ENCODE results near the gene CIP2A. TPM values are rescaled to one million over a fixed set of nuclear protein-coding genes. Genes with fewer than 3 reads are reported as not detected.
A peak's percentile ranks its signal among the peaks of the same experiment; 100 is the strongest.

Gene CIP2A
- total and polyA plus RNA-seq, 2 of the 8 experiments (the other 6 are each of a cell fraction or from before 2014, with no cell fraction given), result 11.9 to 38.0 TPM

DNA sequence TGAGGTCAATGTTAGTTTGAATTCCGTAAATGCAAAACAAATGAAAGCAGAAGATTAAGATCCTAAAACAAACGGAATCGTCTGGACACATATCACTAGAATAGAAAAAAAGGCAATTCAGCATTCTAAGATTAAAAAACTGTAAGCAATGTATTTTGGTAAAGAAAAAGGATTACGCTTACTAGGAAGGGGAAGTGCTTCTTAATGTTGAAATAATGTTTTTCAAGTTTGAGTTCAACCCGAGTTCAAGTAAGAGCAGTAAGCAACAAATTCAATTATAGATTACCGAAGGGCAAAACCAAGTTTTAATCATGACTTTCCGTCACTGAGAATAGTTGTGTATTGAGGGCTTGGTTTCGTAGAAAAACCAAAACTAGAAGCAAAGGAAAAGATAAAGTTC, 637 bp downstream of the CIP2A start:
- 2% methylated on average over 8 of the region's 8 CpGs; no CpG with 5 or more reads in 1 of the 2 experiments for WGBS, 2 experiments (ENCODE audit: extremely low coverage in 1 of 2, insufficient coverage in 1 of 2, insufficient read length in 1 of 2, insufficient replicate concordance in 2 of 2, low coverage in 1 of 2, low lambda C conversion rate in 2 of 2, missing lambda C conversion rate in 1 of 2)
- peaks cover 0 to 11% (median 3%) of the 10 kb centered on the region in 4 experiments; a peak in 2 of 8 replicates for H3K36me3 ChIP-seq (ENCODE audit: control insufficient read depth in 2 of 4, insufficient read depth in 4 of 4, low read length in 3 of 4)
- no peak overlapping the region for H2BK20ac ChIP-seq (ENCODE audit: low read length)
- H2BK120ac ChIP-seq (replicated peaks; ENCODE audit: low read depth, low read length), result no peak overlapping the region
- H3K27me3 ChIP-seq (replicated peaks in 1 of 4; ENCODE audit: control insufficient read depth in 3 of 4, extremely low read depth in 1 of 4, insufficient read depth in 3 of 4, low read length in 3 of 4), result no peaks in the 10 kb centered on the region
- peak overlapping the region; percentile 82 to 99 (median 94) for H3K9ac ChIP-seq (replicated peaks in 1 of 4; ENCODE audit: extremely low read depth in 1 of 4, low read depth in 3 of 4, low read length in 3 of 4)
- H3K79me2 ChIP-seq (ENCODE audit: control insufficient read depth in 1 of 2, insufficient read depth in 2 of 2, low read length in 2 of 2), result peaks cover 14 to 92% of the 10 kb centered on the region in 2 experiments
- no peak overlapping the region for H4K91ac ChIP-seq (replicated peaks; ENCODE audit: insufficient read length, low read length)
- peaks cover 0 to 7% (median 2%) of the 10 kb centered on the region in 4 experiments; a peak in 2 of 7 replicates for H3K4me1 ChIP-seq (replicated peaks in 1 of 4; ENCODE audit: control insufficient read depth in 3 of 4, insufficient read depth in 4 of 4, low read length in 3 of 4)
- peaks cover 0 to 2% of the 10 kb centered on the region in 2 experiments for H4K20me1 ChIP-seq (replicated peaks in 1 of 2; ENCODE audit: control insufficient read depth in 1 of 2, insufficient read depth in 2 of 2, low read length in 2 of 2)
- CTCF ChIA-PET (ENCODE audit: partially characterized antibody), result interaction anchor here (1.3 to 3.0 kb wide), 3 partner anchors 13 to 76 kb away, joined by 3 to 16 read pairs (median 4); no protein-coding TSS in a partner anchor
- no peak overlapping the region for H3K18ac ChIP-seq (ENCODE audit: extremely low read depth, low read length)
- H3K27ac ChIP-seq (ENCODE audit: low read depth, low read length), result peak overlapping the region; percentile 96; the same call in 1 of the 2 replicates
- peak overlapping the region; percentile 89; the same call in 1 of the 2 replicates for H2AFZ ChIP-seq (ENCODE audit: low read length)
- no peaks in the 10 kb centered on the region for H3K23me2 ChIP-seq (ENCODE audit: low read depth, low read length)
- H3K4ac ChIP-seq (replicated peaks; ENCODE audit: insufficient read length, low read depth, low read length), result no peak overlapping the region
- no peaks in the 10 kb centered on the region for H3K9me3 ChIP-seq (ENCODE audit: insufficient read depth in 2 of 2, low read depth in 1 of 2, low read length in 1 of 2)
- no peak overlapping the region; the same call in 1 of the 2 replicates for H4K8ac ChIP-seq (ENCODE audit: extremely low read depth, insufficient read depth, low read length)
- POLR2A ChIA-PET (ENCODE audit: partially characterized antibody), result interaction anchor here (1.2 to 3.7 kb wide), 7 partner anchors 10 to 82 kb away, joined by 3 to 25 read pairs (median 8); no protein-coding TSS in a partner anchor
- H2BK12ac ChIP-seq (ENCODE audit: low read depth, low read length), result no peak overlapping the region
- H3K79me1 ChIP-seq (ENCODE audit: low read depth, low read length), result no peaks in the 10 kb centered on the region; the same call in none of the 2 replicates
- H3K4me3 ChIP-seq (ENCODE audit: extremely low read depth in 1 of 4, insufficient read depth in 2 of 4, low read depth in 3 of 4, low read length in 4 of 4), result peak overlapping the region; percentile 89 to 96 (median 92)
- H4K5ac ChIP-seq (ENCODE audit: insufficient read length, low read depth, low read length), result no peak overlapping the region
- no peak overlapping the region for H2BK15ac ChIP-seq (ENCODE audit: low read length)
- H3K4me2 ChIP-seq (ENCODE audit: insufficient read depth in 1 of 2, low read depth in 2 of 2, low read length in 2 of 2), result peak overlapping the region; percentile 73 to 82
- FAIRE-seq (no peak), DNase-seq (ENCODE audit: low read depth in 1 of 2, low spot score in 2 of 2) (no peak)
- H3K14ac ChIP-seq (ENCODE audit: insufficient read length), result no peak overlapping the region
- no peak overlapping the region for H2BK5ac ChIP-seq (ENCODE audit: low read depth, low read length)
- H3K56ac ChIP-seq (replicated peaks; ENCODE audit: insufficient read length, low read depth, low read length), result no peak overlapping the region
- no peak overlapping the region for H3K23ac ChIP-seq (ENCODE audit: insufficient read length)
- H2AK5ac ChIP-seq (ENCODE audit: low read depth, low read length), result no peak overlapping the region
- TF ChIP-seq POU5F1 (IDR thresholded peaks at IDR 0.05; ENCODE audit: low read depth, low read length), result no peak
- TF ChIP-seq SAP30 (IDR thresholded peaks at IDR 0.05; ENCODE audit: insufficient read depth, insufficient replicate concordance, low read length), result no peak
- TF ChIP-seq EGR1 (IDR thresholded peaks at IDR 0.05; ENCODE audit: borderline replicate concordance, low read depth, low read length), result no peak
- no peak for TF ChIP-seq BCL11A (IDR thresholded peaks at IDR 0.05; ENCODE audit: low read depth in 2 of 2, low read length in 2 of 2)
- TF ChIP-seq SP4 (IDR thresholded peaks at IDR 0.05; ENCODE audit: low read length), result no peak
- TF ChIP-seq, protein P1, sequence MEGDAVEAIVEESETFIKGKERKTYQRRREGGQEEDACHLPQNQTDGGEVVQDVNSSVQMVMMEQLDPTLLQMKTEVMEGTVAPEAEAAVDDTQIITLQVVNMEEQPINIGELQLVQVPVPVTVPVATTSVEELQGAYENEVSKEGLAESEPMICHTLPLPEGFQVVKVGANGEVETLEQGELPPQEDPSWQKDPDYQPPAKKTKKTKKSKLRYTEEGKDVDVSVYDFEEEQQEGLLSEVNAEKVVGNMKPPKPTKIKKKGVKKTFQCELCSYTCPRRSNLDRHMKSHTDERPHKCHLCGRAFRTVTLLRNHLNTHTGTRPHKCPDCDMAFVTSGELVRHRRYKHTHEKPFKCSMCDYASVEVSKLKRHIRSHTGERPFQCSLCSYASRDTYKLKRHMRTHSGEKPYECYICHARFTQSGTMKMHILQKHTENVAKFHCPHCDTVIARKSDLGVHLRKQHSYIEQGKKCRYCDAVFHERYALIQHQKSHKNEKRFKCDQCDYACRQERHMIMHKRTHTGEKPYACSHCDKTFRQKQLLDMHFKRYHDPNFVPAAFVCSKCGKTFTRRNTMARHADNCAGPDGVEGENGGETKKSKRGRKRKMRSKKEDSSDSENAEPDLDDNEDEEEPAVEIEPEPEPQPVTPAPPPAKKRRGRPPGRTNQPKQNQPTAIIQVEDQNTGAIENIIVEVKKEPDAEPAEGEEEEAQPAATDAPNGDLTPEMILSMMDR (IDR thresholded peaks at IDR 0.05; ENCODE audit: control extremely low read depth in 1 of 3, insufficient read depth in 1 of 3, low read depth in 1 of 3, low read length in 3 of 3), result no peak
- no peak for TF ChIP-seq EP300 (IDR thresholded peaks at IDR 0.05; ENCODE audit: borderline replicate concordance in 1 of 2, low read depth in 2 of 2, low read length in 2 of 2)
- no peak for TF ChIP-seq SIX5 (IDR thresholded peaks at IDR 0.05; ENCODE audit: low read depth, low read length)
- TF ChIP-seq CTBP2 (IDR thresholded peaks at IDR 0.05; ENCODE audit: borderline replicate concordance, insufficient read depth, insufficient read length, low read length), result no peak
- no peak for TF ChIP-seq TAF7 (optimal IDR thresholded peaks at IDR 0.05; ENCODE audit: borderline replicate concordance, low read depth, low read length)
